Ascending aorta (tissue), 2 donors: Measurements from ENCODE around the gene OXTR. TPM values are rescaled to one million over a fixed set of nuclear protein-coding genes. Genes with fewer than 3 reads are reported as not detected.

Experiments
- DNase-seq, 2 donors: peaks; one replicate each; pipeline ENCODE4 v3.0.0-alpha.2; 2019; ENCODE audit warnings: low spot score in 2 of 2
- H3K27ac ChIP-seq, 2 donors: fragments of 200-600 bp; sonication (generic); one replicate each; pipeline ENCODE4 v1.5.1; 2016 to 2017; ENCODE audit warnings: mild to moderate bottlenecking in 1 of 2
- H3K27me3 ChIP-seq: fragments of 200-600 bp; sonication (generic); one replicate; pipeline ENCODE4 v1.5.1; 2017
- H3K36me3 ChIP-seq, 2 donors: fragments of 200-600 bp; sonication (generic); one replicate each; pipeline ENCODE4 v1.5.1; 2016
- H3K4me1 ChIP-seq, 2 donors: fragments of 200-600 bp; sonication (generic); one replicate each; pipeline ENCODE4 v1.5.1; 2016 to 2017; ENCODE audit warnings: mild to moderate bottlenecking in 1 of 2
- H3K4me3 ChIP-seq, 2 donors: fragments of 200-600 bp; sonication (generic); one replicate each; pipeline ENCODE4 v1.5.1; 2016 to 2017; ENCODE audit warnings: mild to moderate bottlenecking in 1 of 2
- H3K9me3 ChIP-seq, 2 donors: fragments of 200-600 bp; sonication (generic); one replicate each; pipeline ENCODE4 v1.5.1; 2016
- intact Hi-C: fragments of 100-400 bp; cut with DNase I; formaldehyde crosslinking; loops from one replicate; pipeline ENCODE4 v1.15.1; 2023
- total RNA-seq: library from RNA; depleted of rRNA; stranded (reverse); fragments of >200 nt; gene quantifications from one replicate; pipeline ENCODE4 v1.1.0, GENCODE V29; 2016
- TF ChIP-seq, protein P1 (sequence below), 3 experiments: fragments of 200-600 bp in 2 of 3; fragments of 450-650 bp in 1 of 3; sonication (generic) in 2 of 3; IDR thresholded peaks; one replicate each; pipeline ENCODE4 v1.5.1; 2016 to 2019; ENCODE audit warnings: antibody characterized with exemption in 3 of 3, mild to moderate bottlenecking in 1 of 3, moderate library complexity in 1 of 3

Gene OXTR
- total RNA-seq, 1 donor from 2014 or later, result 150 TPM

GRCh38 chr3:8784676-8785435 is 15.4 kb upstream of the OXTR start:
- H3K27me3 ChIP-seq, result no peaks in the 10 kb centered on the region
- no peak overlapping the region for H3K27ac ChIP-seq
- intact Hi-C loops, result no loop called here
- H3K9me3 ChIP-seq, result peaks cover 0 to 11% of the 10 kb centered on the region in 2 donors
- TF ChIP-seq, protein P1, sequence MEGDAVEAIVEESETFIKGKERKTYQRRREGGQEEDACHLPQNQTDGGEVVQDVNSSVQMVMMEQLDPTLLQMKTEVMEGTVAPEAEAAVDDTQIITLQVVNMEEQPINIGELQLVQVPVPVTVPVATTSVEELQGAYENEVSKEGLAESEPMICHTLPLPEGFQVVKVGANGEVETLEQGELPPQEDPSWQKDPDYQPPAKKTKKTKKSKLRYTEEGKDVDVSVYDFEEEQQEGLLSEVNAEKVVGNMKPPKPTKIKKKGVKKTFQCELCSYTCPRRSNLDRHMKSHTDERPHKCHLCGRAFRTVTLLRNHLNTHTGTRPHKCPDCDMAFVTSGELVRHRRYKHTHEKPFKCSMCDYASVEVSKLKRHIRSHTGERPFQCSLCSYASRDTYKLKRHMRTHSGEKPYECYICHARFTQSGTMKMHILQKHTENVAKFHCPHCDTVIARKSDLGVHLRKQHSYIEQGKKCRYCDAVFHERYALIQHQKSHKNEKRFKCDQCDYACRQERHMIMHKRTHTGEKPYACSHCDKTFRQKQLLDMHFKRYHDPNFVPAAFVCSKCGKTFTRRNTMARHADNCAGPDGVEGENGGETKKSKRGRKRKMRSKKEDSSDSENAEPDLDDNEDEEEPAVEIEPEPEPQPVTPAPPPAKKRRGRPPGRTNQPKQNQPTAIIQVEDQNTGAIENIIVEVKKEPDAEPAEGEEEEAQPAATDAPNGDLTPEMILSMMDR (IDR thresholded peaks at IDR 0.05), result no peak
- no peak for DNase-seq
- no peaks in the 10 kb centered on the region for H3K4me1 ChIP-seq
- no peak overlapping the region for H3K4me3 ChIP-seq
- H3K36me3 ChIP-seq, result no peaks in the 10 kb centered on the region

GRCh38 chr3:8780279-8780678 is 10.9 kb upstream of the OXTR start:
- no peak overlapping the region for H3K4me3 ChIP-seq
- intact Hi-C loops, result no loop called here
- H3K36me3 ChIP-seq, result no peaks in the 10 kb centered on the region
- TF ChIP-seq, protein P1 (IDR thresholded peaks at IDR 0.05), result no peak
- DNase-seq, result no peak
- H3K27ac ChIP-seq, result no peak overlapping the region
- H3K4me1 ChIP-seq, result no peaks in the 10 kb centered on the region
- H3K27me3 ChIP-seq, result no peaks in the 10 kb centered on the region
- no peaks in the 10 kb centered on the region for H3K9me3 ChIP-seq

DNA sequence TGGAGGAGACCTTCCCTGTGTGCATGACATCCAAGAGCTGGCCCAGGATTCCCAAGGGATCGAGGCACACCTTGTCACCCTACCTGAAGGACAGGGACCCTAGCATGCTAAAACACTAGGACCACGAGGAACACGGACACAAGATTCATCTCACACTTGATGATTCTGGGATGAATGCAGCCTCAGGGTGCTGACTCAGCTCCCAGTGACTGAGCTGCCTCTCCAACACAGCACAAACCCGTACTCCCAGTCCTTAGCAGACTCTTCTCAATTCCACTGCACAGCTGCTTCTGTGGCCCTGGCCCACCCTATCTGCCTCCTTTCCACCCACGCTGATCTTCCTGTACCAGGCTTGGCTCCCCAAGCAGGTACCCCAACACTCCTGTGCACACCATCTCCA is 9.1 kb upstream of the OXTR start:
- Histone ChIP-seq H3K4me3 (no peak overlapping the region), H3K9me3 (no peaks in the 10 kb centered on the region), H3K36me3 (no peaks in the 10 kb centered on the region), H3K27me3 (no peaks in the 10 kb centered on the region), H3K27ac (no peak overlapping the region), H3K4me1 (no peaks in the 10 kb centered on the region)
- intact Hi-C loops, result no loop called here
- TF ChIP-seq, protein P1 (IDR thresholded peaks at IDR 0.05), result no peak
- DNase-seq, result no peak

DNA sequence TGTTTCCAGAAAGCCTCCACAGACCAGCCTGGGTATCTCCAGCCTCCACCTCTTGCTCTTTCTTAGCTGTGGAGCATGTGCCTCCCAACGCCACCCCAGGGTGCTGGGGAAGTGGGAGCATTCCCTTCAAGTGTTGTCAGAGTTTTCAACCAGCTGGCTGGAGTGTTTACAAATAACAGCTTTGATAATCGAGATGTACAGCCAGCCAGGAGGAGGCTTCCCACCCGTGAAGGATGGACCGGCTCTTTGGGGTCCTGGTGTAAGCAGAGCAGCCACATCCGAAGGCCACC is 8.5 kb upstream of the OXTR start:
- intact Hi-C loops, result no loop called here
- no peak for DNase-seq
- TF ChIP-seq, protein P1 (IDR thresholded peaks at IDR 0.05), result no peak
- no peak overlapping the region for H3K27ac ChIP-seq
- H3K36me3 ChIP-seq, result no peaks in the 10 kb centered on the region
- H3K4me3 ChIP-seq, result no peak overlapping the region
- no peaks in the 10 kb centered on the region for H3K27me3 ChIP-seq
- H3K4me1 ChIP-seq, result no peaks in the 10 kb centered on the region
- no peaks in the 10 kb centered on the region for H3K9me3 ChIP-seq

DNA sequence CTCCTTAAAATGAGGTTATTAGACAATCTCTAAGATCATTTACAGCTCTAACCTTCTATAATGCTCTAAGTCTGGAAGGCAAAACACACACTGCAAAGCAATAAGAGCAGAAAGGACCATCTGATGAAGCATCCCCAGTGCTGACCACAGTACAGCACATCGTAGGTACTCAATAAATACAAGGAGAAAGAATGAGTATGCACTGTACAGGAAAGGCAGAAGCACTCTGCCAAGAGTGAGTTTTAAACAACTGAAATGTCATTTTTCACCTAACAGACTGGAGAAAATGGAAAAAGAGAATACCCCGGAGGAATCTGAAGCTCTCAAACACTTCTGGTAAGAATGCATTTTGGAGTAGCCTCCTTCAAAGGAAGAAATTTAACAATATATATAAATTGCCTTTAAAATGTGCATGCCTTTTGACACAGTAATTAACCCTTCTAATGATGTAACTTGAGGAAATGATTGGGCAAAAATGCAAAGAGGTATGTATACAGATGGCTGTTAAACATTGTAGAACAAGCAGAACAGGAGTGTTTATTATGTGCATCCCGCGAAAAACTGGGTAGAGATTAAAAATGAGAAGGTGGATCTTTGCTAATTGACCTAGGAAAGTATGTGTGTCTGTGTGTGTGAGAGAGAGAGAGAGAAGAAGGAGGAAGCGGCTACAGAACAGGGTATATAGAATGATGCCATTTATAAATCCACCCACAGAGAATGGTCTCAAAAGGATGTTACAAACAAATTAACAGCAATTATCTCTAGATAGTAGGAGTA is 8.0 kb upstream of the OXTR start:
- Histone ChIP-seq H3K27ac (no peak overlapping the region), H3K9me3 (no peaks in the 10 kb centered on the region), H3K4me1 (no peaks in the 10 kb centered on the region), H3K27me3 (no peaks in the 10 kb centered on the region), H3K36me3 (no peaks in the 10 kb centered on the region), H3K4me3 (no peak overlapping the region)
- TF ChIP-seq, protein P1 (IDR thresholded peaks at IDR 0.05), result no peak
- intact Hi-C loops, result no loop called here
- no peak for DNase-seq
